Body of pancreas (tissue), 4 donors: ENCODE data around the gene ERAS. TPM values are rescaled to one million over a fixed set of nuclear protein-coding genes. Genes with fewer than 3 reads are reported as not detected.

Experiments
- ATAC-seq: fragments of 150-250 bp; one replicate; pipeline ENCODE4 v1.9.1; 2016
- DNase-seq, 4 donors: peaks; one replicate each; pipeline ENCODE4 v3.0.0-alpha.2; 2019
- H3K27ac ChIP-seq, 4 donors: fragments of 200-600 bp; sonication (generic); 1 replicate in 3 of 4; 2 replicates in 1 of 4; pipeline versions ENCODE4 v1.5.1 to v1.6.1; 2016 to 2019; ENCODE audit warnings: mild to moderate bottlenecking in 1 of 4, mixed read lengths in 1 of 4, moderate library complexity in 1 of 4
- H3K27me3 ChIP-seq, 2 donors: fragments of 200-600 bp; sonication (generic); one replicate each; pipeline ENCODE4 v1.6.0; 2016; ENCODE audit warnings: mild to moderate bottlenecking in 1 of 2
- H3K36me3 ChIP-seq, 2 donors: fragments of 200-600 bp; sonication (generic); replicated peaks in 1 of 2; 2 replicates each; pipeline ENCODE4 v1.5.1; 2016; ENCODE audit warnings: low read depth in 2 of 2; ENCODE audit not compliant: insufficient read depth in 1 of 2
- H3K4me1 ChIP-seq: fragments of 200-600 bp; sonication (generic); one replicate; pipeline ENCODE4 v1.6.0; 2016
- H3K4me3 ChIP-seq, 2 donors: fragments of 200-600 bp; sonication (generic); 1 replicate in 1 of 2; 2 replicates in 1 of 2; pipeline ENCODE4 v1.5.1; 2016 to 2019
- H3K9me3 ChIP-seq, 3 donors: fragments of 200-600 bp; sonication (generic); 1 replicate in 2 of 3; 2 replicates in 1 of 3; pipeline ENCODE4 v1.5.1; 2016
- CTCF ChIP-seq, 7 experiments: fragments of 450-650 bp in 4 of 7; fragments of 200-600 bp in 3 of 7; sonication (generic) in 3 of 7; IDR thresholded peaks; one replicate each; pipeline ENCODE4 v1.5.1; 2016 to 2019; ENCODE audit warnings: antibody characterized with exemption in 7 of 7
- POLR2A ChIP-seq, 3 donors: fragments of 450-650 bp; IDR thresholded peaks; one replicate each; pipeline ENCODE4 v1.6.1; 2016; ENCODE audit warnings: antibody characterized with exemption in 3 of 3, mild to moderate bottlenecking in 2 of 3
- WGBS, 2 donors: methylation state at CpG; one replicate each; pipeline ENCODE4 v1.1.5; 2017; 5-methylcytosine and 5-hydroxymethylcytosine counted together
- intact Hi-C: fragments of 100-400 bp; cut with DNase I; formaldehyde crosslinking; loops from one replicate; pipeline ENCODE4 v1.15.1; 2023
- total RNA-seq, 2 donors: library from RNA; depleted of rRNA; stranded (reverse); fragments of >200 nt; gene quantifications; one replicate each; pipeline ENCODE4 v1.1.0, GENCODE V29; 2016

ERAS gene
- total RNA-seq, 2 donors from 2014 or later, result not detected

- intact Hi-C loops, result no loop called here
- no peak overlapping the region for H3K4me3 ChIP-seq
- ATAC-seq (no peak), DNase-seq (no peak)
- no peaks in the 10 kb centered on the region for H3K4me1 ChIP-seq
- H3K27ac ChIP-seq, result no peak overlapping the region
- WGBS, 2 donors, result 80 to 89% methylated on average over 4 to 15 of the region's 24 CpGs
- H3K9me3 ChIP-seq, result no peaks in the 10 kb centered on the region
- TF ChIP-seq POLR2A (IDR thresholded peaks at IDR 0.05), result no peak
- TF ChIP-seq CTCF (IDR thresholded peaks at IDR 0.05), result no peak
- no peaks in the 10 kb centered on the region for H3K36me3 ChIP-seq
- H3K27me3 ChIP-seq, result no peaks in the 10 kb centered on the region
These were observed 2.9 kb downstream of the ERAS start for GRCh38 chrX:48829016-48829735.

GRCh38 chrX:48831136-48831908, 5.0 kb downstream of the ERAS start:
- 3 to 9% methylated on average over 8 to 13 of the region's 58 CpGs for WGBS, 2 donors
- Histone ChIP-seq H3K9me3 (no peaks in the 10 kb centered on the region), H3K4me1 (no peaks in the 10 kb centered on the region), H3K36me3 (no peaks in the 10 kb centered on the region), H3K27ac (no peak overlapping the region), H3K4me3 (no peak overlapping the region), H3K27me3 (no peaks in the 10 kb centered on the region)
- DNase-seq (no peak), ATAC-seq (no peak)
- intact Hi-C loops, result no loop called here
- TF ChIP-seq CTCF (IDR thresholded peaks at IDR 0.05) (no peak), POLR2A (IDR thresholded peaks at IDR 0.05) (no peak)

- no peak for ATAC-seq
These were observed 5.6 kb downstream of the ERAS start for GRCh38 chrX:48831909-48832291.

GRCh38 chrX:48833542-48834138, 7.3 kb downstream of the ERAS start:
- ATAC-seq (no peak), DNase-seq (no peak)
- H3K27ac ChIP-seq, result no peak overlapping the region
- intact Hi-C loops, result no loop called here
- H3K36me3 ChIP-seq, result no peaks in the 10 kb centered on the region
- H3K4me3 ChIP-seq, result no peak overlapping the region
- H3K4me1 ChIP-seq, result no peaks in the 10 kb centered on the region
- H3K27me3 ChIP-seq, result no peaks in the 10 kb centered on the region
- no peaks in the 10 kb centered on the region for H3K9me3 ChIP-seq
- 15 to 20% methylated on average over 8 to 9 of the region's 9 CpGs for WGBS, 2 donors
- TF ChIP-seq CTCF (IDR thresholded peaks at IDR 0.05) (no peak), POLR2A (IDR thresholded peaks at IDR 0.05) (no peak)

More at GRCh38 chrX:48831909-48832291, 5.6 kb downstream of the ERAS start:
- Histone ChIP-seq H3K9me3 (no peaks in the 10 kb centered on the region), H3K27ac (no peak overlapping the region), H3K27me3 (no peaks in the 10 kb centered on the region), H3K36me3 (no peaks in the 10 kb centered on the region), H3K4me1 (no peaks in the 10 kb centered on the region), H3K4me3 (no peak overlapping the region)
- 0 to 8% methylated on average over 5 to 7 of the region's 57 CpGs for WGBS, 2 donors
- TF ChIP-seq POLR2A (IDR thresholded peaks at IDR 0.05) (no peak), CTCF (IDR thresholded peaks at IDR 0.05) (no peak)
- no peak for DNase-seq
- intact Hi-C loops, result no loop called here
